Endothelial cell (in vitro differentiated cells): ENCODE measurements around the gene TRIM56. TPM values are rescaled to one million over a fixed set of nuclear protein-coding genes. Genes with fewer than 3 reads are reported as not detected.
A peak's percentile ranks its signal among the peaks of the same experiment; 100 is the strongest.
"Not testable (repeated sequence)": the region's sequence is repeated elsewhere in the genome, so short reads cannot be mapped to it uniquely, and the experiment has no call there.

Source experiments
- DNase-seq: peaks from one replicate; pipeline ENCODE4 v3.0.0; 2021; ENCODE audit warnings: low spot score
- H3K27ac Mint-ChIP-seq: one replicate; pipeline ENCODE4 v1.8.0; 2021; ENCODE audit warnings: mixed read lengths, inconsistent platforms; ENCODE audit not compliant: unreplicated experiment
- H3K27me3 Mint-ChIP-seq: one replicate; pipeline ENCODE4 v1.8.0; 2021; ENCODE audit warnings: mild to moderate bottlenecking, moderate library complexity, mixed read lengths, inconsistent platforms; ENCODE audit not compliant: unreplicated experiment
- H3K36me3 Mint-ChIP-seq: one replicate; pipeline ENCODE4 v1.8.0; 2021; ENCODE audit warnings: mild to moderate bottlenecking, low read depth, mixed read lengths, inconsistent platforms; ENCODE audit not compliant: unreplicated experiment
- H3K4me1 Mint-ChIP-seq: one replicate; pipeline ENCODE4 v1.8.0; 2021; ENCODE audit warnings: mild to moderate bottlenecking, mixed read lengths, inconsistent platforms; ENCODE audit not compliant: unreplicated experiment
- H3K4me3 Mint-ChIP-seq: one replicate; pipeline ENCODE4 v1.8.0; 2021; ENCODE audit warnings: mild to moderate bottlenecking, mixed read lengths, inconsistent platforms; ENCODE audit not compliant: unreplicated experiment
- H3K9me3 Mint-ChIP-seq: one replicate; pipeline ENCODE4 v1.8.0; 2021; ENCODE audit warnings: mixed read lengths, inconsistent platforms; ENCODE audit not compliant: unreplicated experiment
- CTCF ChIP-seq: fragments of 200-600 bp; sonication (generic); IDR thresholded peaks from one replicate; pipeline ENCODE4 v1.5.0; 2021; ENCODE audit warnings: antibody characterized with exemption; ENCODE audit not compliant: unreplicated experiment
- total RNA-seq: library from RNA; stranded (reverse); fragmentation: NEBNext Ultra II Directional; extraction: Animal tissue kit (Norgen Biotek cat#: 25700); gene quantifications from one replicate; pipeline ENCODE4 v1.2.1, GENCODE V29; 2021; ENCODE audit not compliant: unreplicated experiment

TRIM56 gene
- total RNA-seq, 1 donor from 2014 or later, result 5.3 TPM

GRCh38 chr7:101104193-101104713, 19.0 kb downstream of the TRIM56 start:
- H3K4me1 Mint-ChIP-seq, result no peaks in the 10 kb centered on the region
- H3K27me3 Mint-ChIP-seq, result peaks cover 8% of the 10 kb centered on the region
- H3K9me3 Mint-ChIP-seq, result no peaks in the 10 kb centered on the region
- no peaks in the 10 kb centered on the region for H3K36me3 Mint-ChIP-seq
- no peak for DNase-seq
- no peak overlapping the region for H3K27ac Mint-ChIP-seq
- H3K4me3 Mint-ChIP-seq, result no peak overlapping the region
- TF ChIP-seq CTCF, result no peak

- DNase-seq, result no peak
- Mint-ChIP-seq H3K9me3 (no peaks in the 10 kb centered on the region), H3K27ac (no peak overlapping the region), H3K4me3 (no peak overlapping the region), H3K36me3 (no peaks in the 10 kb centered on the region), H3K4me1 (no peaks in the 10 kb centered on the region), H3K27me3 (peaks cover 8% of the 10 kb centered on the region)
- no peak for TF ChIP-seq CTCF
Observed at GRCh38 chr7:101104799-101105198, 19.5 kb downstream of the TRIM56 start.

GRCh38 chr7:101105248-101105647, 20.0 kb downstream of the TRIM56 start:
- not testable (repeated sequence) for H3K4me1 Mint-ChIP-seq, H3K36me3 Mint-ChIP-seq, H3K27me3 Mint-ChIP-seq, H3K9me3 Mint-ChIP-seq, H3K4me3 Mint-ChIP-seq, DNase-seq, H3K27ac Mint-ChIP-seq

- Mint-ChIP-seq H3K36me3 (no peaks in the 10 kb centered on the region), H3K27ac (no peak overlapping the region), H3K27me3 (peaks cover 6% of the 10 kb centered on the region), H3K4me3 (no peak overlapping the region), H3K4me1 (no peaks in the 10 kb centered on the region), H3K9me3 (no peaks in the 10 kb centered on the region)
- no peak for DNase-seq
- no peak for TF ChIP-seq CTCF
Observed at GRCh38 chr7:101106386-101106785, 21.1 kb downstream of the TRIM56 start.

- peak overlapping the region; percentile 31 for H3K27ac Mint-ChIP-seq
- DNase-seq, result no peak
- TF ChIP-seq CTCF, result no peak
- peaks cover 4% of the 10 kb centered on the region for H3K27me3 Mint-ChIP-seq
- H3K4me3 Mint-ChIP-seq, result no peak overlapping the region
- no peaks in the 10 kb centered on the region for H3K36me3 Mint-ChIP-seq
- no peaks in the 10 kb centered on the region for H3K9me3 Mint-ChIP-seq
- no peaks in the 10 kb centered on the region for H3K4me1 Mint-ChIP-seq
Observed at GRCh38 chr7:101108330-101108857, 23.1 kb downstream of the TRIM56 start.
